ENCODE results near the gene MRPL36. TPM values are rescaled to one million over a fixed set of nuclear protein-coding genes. Genes with fewer than 3 reads are reported as not detected.
"Not testable (repeated sequence)": the region's sequence is repeated elsewhere in the genome, so short reads cannot be mapped to it uniquely, and the experiment has no call there.

MRPL36 gene
- polyA plus RNA-seq, 1 experiment, result 104 TPM

DNA sequence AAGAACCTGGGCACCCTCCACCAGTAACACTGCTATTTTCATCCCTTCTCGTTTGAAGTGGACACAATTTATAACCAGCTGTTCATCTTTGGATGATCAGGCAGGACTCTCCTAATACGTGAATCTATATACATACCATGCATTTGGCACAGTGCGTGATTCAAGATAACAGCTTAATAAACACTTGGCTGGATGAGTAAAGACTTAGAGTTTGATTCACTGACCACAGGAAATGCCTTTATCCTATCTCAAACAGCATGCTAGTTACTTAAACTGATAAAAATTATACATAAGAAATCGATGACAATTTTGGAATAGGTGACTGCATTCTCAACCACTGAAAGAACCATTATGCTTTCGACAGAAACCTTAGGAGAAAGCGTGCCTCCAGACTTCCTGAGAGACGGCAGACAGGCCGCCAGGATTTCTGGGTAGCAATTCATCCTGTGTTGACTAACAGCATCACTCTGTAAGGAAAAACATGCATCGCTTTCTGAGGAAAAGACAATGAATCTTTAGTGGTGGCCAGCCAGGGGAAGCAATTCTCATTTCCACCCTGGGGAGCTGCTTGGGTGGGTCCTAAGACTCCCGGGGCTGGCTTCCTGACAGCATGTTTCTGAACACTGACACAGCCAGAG is 9.7 kb downstream of the MRPL36 start:
- Histone ChIP-seq H3K4me3 (ENCODE audit: low read depth, low read length) (peak overlapping the region; percentile 48), H3K9me3 (ENCODE audit: control insufficient read depth, insufficient read depth, low read length) (peaks cover 22% of the 10 kb centered on the region), H3K27ac (ENCODE audit: low read depth, low read length) (peak overlapping the region; percentile 84), H3K27me3 (ENCODE audit: control insufficient read depth, insufficient read depth, low read length) (no peaks in the 10 kb centered on the region)
- ChIA-PET CTCF (interaction anchor here (1.1 to 1.7 kb wide), 2 partner anchors 10 to 17 kb away, joined by 3 to 5 read pairs; partner anchors contain the start of gene MRPL36), POLR2A (interaction anchor here (0.9 to 1.5 kb wide), 3 partner anchors 9 to 19 kb away, joined by 4 to 8 read pairs (median 5); no protein-coding TSS in a partner anchor)
- TF ChIP-seq, protein P1, sequence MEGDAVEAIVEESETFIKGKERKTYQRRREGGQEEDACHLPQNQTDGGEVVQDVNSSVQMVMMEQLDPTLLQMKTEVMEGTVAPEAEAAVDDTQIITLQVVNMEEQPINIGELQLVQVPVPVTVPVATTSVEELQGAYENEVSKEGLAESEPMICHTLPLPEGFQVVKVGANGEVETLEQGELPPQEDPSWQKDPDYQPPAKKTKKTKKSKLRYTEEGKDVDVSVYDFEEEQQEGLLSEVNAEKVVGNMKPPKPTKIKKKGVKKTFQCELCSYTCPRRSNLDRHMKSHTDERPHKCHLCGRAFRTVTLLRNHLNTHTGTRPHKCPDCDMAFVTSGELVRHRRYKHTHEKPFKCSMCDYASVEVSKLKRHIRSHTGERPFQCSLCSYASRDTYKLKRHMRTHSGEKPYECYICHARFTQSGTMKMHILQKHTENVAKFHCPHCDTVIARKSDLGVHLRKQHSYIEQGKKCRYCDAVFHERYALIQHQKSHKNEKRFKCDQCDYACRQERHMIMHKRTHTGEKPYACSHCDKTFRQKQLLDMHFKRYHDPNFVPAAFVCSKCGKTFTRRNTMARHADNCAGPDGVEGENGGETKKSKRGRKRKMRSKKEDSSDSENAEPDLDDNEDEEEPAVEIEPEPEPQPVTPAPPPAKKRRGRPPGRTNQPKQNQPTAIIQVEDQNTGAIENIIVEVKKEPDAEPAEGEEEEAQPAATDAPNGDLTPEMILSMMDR (IDR thresholded peaks at IDR 0.05; ENCODE audit: low read depth, low read length), result no peak
- peak; percentile 81 for DNase-seq (ENCODE audit: low read depth, low spot score)

DNA sequence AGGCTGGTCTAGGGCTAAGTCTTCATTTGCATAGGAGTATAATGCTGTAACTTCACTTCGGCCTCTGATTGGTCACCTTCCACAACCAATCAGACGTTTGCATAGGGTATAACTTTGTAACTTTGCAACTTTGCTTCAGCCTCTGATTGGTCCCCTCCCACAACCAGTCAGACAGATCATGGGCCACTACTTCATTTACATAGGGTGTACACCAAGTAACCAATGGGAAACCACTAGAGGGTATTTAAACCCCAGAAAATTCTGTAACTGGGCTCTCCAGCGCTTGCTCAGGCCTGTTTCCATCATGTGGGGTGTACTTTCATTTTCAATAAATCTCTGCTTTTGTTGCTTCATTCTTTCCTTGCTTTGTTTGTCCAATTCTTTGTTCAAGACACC is 10.2 kb downstream of the MRPL36 start:
- POLR2A ChIA-PET, result interaction anchor here (0.9 to 1.5 kb wide), 3 partner anchors 10 to 18 kb away, joined by 4 to 8 read pairs (median 5); no protein-coding TSS in a partner anchor

DNA sequence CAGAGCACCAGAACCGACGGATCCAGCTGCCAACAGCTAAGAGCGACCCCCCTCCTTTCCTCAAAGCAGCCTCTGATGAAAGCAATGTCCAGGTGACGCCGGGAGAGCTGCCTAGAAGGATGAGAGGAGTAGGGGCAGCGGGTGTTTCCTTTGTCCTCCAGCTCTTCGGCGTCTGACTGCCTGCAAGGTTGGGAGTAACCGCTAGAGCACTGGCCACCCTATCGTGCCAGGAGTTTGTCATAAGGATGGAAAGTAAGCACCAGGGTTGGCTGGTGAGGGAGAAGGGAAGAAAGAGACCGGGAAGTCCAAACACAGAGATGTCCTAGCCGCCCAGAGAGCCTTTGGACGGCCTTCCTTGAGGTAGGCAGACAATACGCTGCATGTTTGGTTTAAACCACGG is 10.8 kb downstream of the MRPL36 start:
- H3K27ac ChIP-seq (ENCODE audit: low read depth, low read length), result peak overlapping the region; percentile 81
- ChIA-PET POLR2A (no interaction called here), CTCF (interaction anchor here (1.2 kb wide), 1 partner anchor 50 kb away, joined by 4 read pairs; no protein-coding TSS in a partner anchor)
- H3K9me3 ChIP-seq (ENCODE audit: control insufficient read depth, insufficient read depth, low read length), result peaks cover 10% of the 10 kb centered on the region
- no peak overlapping the region for H3K4me3 ChIP-seq (ENCODE audit: low read depth, low read length)
- no peaks in the 10 kb centered on the region for H3K27me3 ChIP-seq (ENCODE audit: control insufficient read depth, insufficient read depth, low read length)
- TF ChIP-seq, protein P1 (IDR thresholded peaks at IDR 0.05; ENCODE audit: low read depth, low read length), result no peak
- no peak for DNase-seq (ENCODE audit: low read depth, low spot score)

More for the DNA sequence above, 10.2 kb downstream of the MRPL36 start:
- peak overlapping the region; percentile 48 for H3K4me3 ChIP-seq (ENCODE audit: low read depth, low read length)
- DNase-seq (ENCODE audit: low read depth, low spot score), result peak; percentile 71
- peak overlapping the region; percentile 81 for H3K27ac ChIP-seq (ENCODE audit: low read depth, low read length)
- peaks cover 16% of the 10 kb centered on the region for H3K9me3 ChIP-seq (ENCODE audit: control insufficient read depth, insufficient read depth, low read length)
- H3K27me3 ChIP-seq (ENCODE audit: control insufficient read depth, insufficient read depth, low read length), result not testable (repeated sequence)
- CTCF ChIA-PET, result interaction anchor here (1.1 to 1.7 kb wide), 2 partner anchors 10 to 17 kb away, joined by 3 to 5 read pairs; partner anchors contain the start of gene MRPL36

DNA sequence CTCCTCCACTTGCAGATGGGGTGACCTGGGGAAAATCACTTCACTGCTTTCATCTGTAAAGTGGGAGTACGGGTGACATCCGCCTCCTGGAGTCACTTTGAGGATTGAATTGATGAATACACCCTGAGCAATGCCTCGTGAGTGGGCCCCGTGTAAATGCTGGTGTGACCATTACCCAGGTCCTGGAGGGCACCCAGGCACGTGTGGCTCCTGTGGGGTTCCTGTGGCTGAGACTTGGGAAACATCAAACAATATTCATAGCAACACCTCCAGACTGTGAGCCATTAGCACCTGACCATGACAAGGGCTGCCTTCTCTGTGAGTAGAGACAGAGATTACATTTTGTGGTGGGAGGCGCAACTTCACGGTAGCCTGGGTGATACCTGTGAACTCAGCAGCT is 11.4 kb downstream of the MRPL36 start:
- no peaks in the 10 kb centered on the region for H3K27me3 ChIP-seq (ENCODE audit: control insufficient read depth, insufficient read depth, low read length)
- POLR2A ChIA-PET, result no interaction called here
- CTCF ChIA-PET, result interaction anchor here (1.2 kb wide), 1 partner anchor 50 kb away, joined by 4 read pairs; no protein-coding TSS in a partner anchor
- H3K27ac ChIP-seq (ENCODE audit: low read depth, low read length), result no peak overlapping the region
- TF ChIP-seq, protein P1 (IDR thresholded peaks at IDR 0.05; ENCODE audit: low read depth, low read length), result no peak
- H3K4me3 ChIP-seq (ENCODE audit: low read depth, low read length), result no peak overlapping the region
- H3K9me3 ChIP-seq (ENCODE audit: control insufficient read depth, insufficient read depth, low read length), result peaks cover 6% of the 10 kb centered on the region
- no peak for DNase-seq (ENCODE audit: low read depth, low spot score)

DNA sequence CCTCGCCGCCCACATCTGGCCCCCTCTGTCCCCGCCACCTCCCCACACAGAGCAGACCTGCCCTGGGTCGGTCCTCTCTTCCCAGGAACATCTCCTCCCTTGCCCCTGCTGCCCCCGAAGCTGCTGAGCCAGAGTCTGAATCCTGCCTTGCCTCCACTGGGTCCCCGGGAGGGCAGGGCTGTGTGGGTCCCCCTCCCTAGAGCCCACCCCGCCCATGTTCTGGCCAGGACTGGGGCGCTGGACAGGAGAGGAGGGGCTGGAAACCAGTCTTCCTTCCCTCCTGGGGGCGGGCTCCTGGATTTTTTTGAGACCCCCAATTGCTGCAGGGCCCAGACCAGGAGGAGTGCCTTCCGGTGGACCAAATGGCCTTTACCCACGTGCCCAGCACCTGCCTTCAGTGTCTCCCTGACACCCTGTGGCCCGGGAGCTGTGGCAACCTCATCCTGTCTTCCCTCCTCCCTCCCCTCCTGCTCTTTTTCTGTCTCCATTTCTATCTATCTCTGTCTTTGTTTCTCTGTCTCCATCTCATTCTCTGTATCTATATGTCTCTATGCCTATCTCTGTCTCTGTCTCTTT is 12.1 kb downstream of the MRPL36 start:
- no peak for DNase-seq (ENCODE audit: low read depth, low spot score)
- CTCF ChIA-PET, result interaction anchor here (1.2 kb wide), 1 partner anchor 49 kb away, joined by 4 read pairs; no protein-coding TSS in a partner anchor

More for the DNA sequence above, 12.1 kb downstream of the MRPL36 start:
- Histone ChIP-seq H3K27me3 (ENCODE audit: control insufficient read depth, insufficient read depth, low read length) (no peaks in the 10 kb centered on the region), H3K9me3 (ENCODE audit: control insufficient read depth, insufficient read depth, low read length) (peaks cover 4% of the 10 kb centered on the region), H3K4me3 (ENCODE audit: low read depth, low read length) (no peak overlapping the region), H3K27ac (ENCODE audit: low read depth, low read length) (no peak overlapping the region)
- TF ChIP-seq, protein P1 (IDR thresholded peaks at IDR 0.05; ENCODE audit: low read depth, low read length), result no peak
- POLR2A ChIA-PET, result no interaction called here

Measured in AG04450 (cell line).